ENCODE measurements around the gene CHIA. TPM values are rescaled to one million over a fixed set of nuclear protein-coding genes. Genes with fewer than 3 reads are reported as not detected.

Gene CHIA
- total and polyA plus RNA-seq, 4 donors: 0.06 TPM; not detected in 3

GRCh38 chr1:111281411-111281810 lies 9.2 kb upstream of the CHIA start:
- Histone ChIP-seq H3K36me3 (ENCODE audit: control insufficient read depth in 4 of 4, insufficient read depth in 3 of 4, low read depth in 1 of 4, low read length in 3 of 4) (no peaks in the 10 kb centered on the region), H3K27me3 (ENCODE audit: control insufficient read depth in 4 of 4, insufficient read depth in 4 of 4, low read length in 3 of 4) (no peaks in the 10 kb centered on the region), H3K4me1 (ENCODE audit: control insufficient read depth in 4 of 4, insufficient read depth in 4 of 4, low read length in 3 of 4) (no peaks in the 10 kb centered on the region), H3K9me3 (ENCODE audit: control insufficient read depth in 4 of 4, low read length in 3 of 4) (peaks cover 0 to 2% (median 0%) of the 10 kb centered on the region in 4 donors), H3K27ac (ENCODE audit: low read depth in 1 of 2, low read length in 2 of 2) (no peak overlapping the region), H3K4me3 (ENCODE audit: low read depth in 1 of 3, low read length in 3 of 3) (no peak overlapping the region), H3K9ac (ENCODE audit: low read depth in 1 of 2, low read length in 2 of 2) (no peak overlapping the region)
- DNase-seq (ENCODE audit: low spot score): no peak
- TF ChIP-seq CTCF (IDR thresholded peaks at IDR 0.05; ENCODE audit: low read depth, low read length, missing input control): no peak
- TF ChIP-seq EGR1 (IDR thresholded peaks at IDR 0.05; ENCODE audit: low read depth in 2 of 2): no peak
- TF ChIP-seq REST (IDR thresholded peaks at IDR 0.05): no peak
- no peak for TF ChIP-seq NR2F2 (IDR thresholded peaks at IDR 0.05)
- TF ChIP-seq TAF1 (conservative IDR thresholded peaks at IDR 0.05): no peak
- TF ChIP-seq RAD21 (IDR thresholded peaks at IDR 0.05): no peak
- TF ChIP-seq GABPA (IDR thresholded peaks at IDR 0.05 in 1 of 2, conservative IDR thresholded peaks at IDR 0.05 in 1 of 2): no peak
- TF ChIP-seq JUND (IDR thresholded peaks at IDR 0.05): no peak
- TF ChIP-seq ATF3 (IDR thresholded peaks at IDR 0.05): no peak
- TF ChIP-seq YY1 (IDR thresholded peaks at IDR 0.05): no peak
- no peak for TF ChIP-seq SP1 (IDR thresholded peaks at IDR 0.05)
- TF ChIP-seq MAX (IDR thresholded peaks at IDR 0.05): no peak
- no peak for TF ChIP-seq RXRA (IDR thresholded peaks at IDR 0.05)
- TF ChIP-seq HNF4A (conservative IDR thresholded peaks at IDR 0.05): no peak
- no peak for TF ChIP-seq ZBTB33 (IDR thresholded peaks at IDR 0.05)
- TF ChIP-seq HNF4G (IDR thresholded peaks at IDR 0.05): no peak
- no peak for TF ChIP-seq FOXA2 (IDR thresholded peaks at IDR 0.05)
- no peak for TF ChIP-seq FOXA1 (IDR thresholded peaks at IDR 0.05)
- WGBS: 80% methylated on average over 5 of the region's 5 CpGs

Measured in liver (tissue), 9 donors.